Measurements from ENCODE around the gene RELT.

GRCh38 chr11:73404506-73405145, 28.4 kb downstream of the RELT start:
- TF ChIP-seq TAF1 (IDR thresholded peaks at IDR 0.05; ENCODE audit: borderline replicate concordance, low read depth, low read length), result no peak
- no peak for TF ChIP-seq POLR2AphosphoS5 (IDR thresholded peaks at IDR 0.05; ENCODE audit: low read depth, low read length)
- TF ChIP-seq POLR2A (IDR thresholded peaks at IDR 0.05; ENCODE audit: low read depth, low read length), result no peak
